B cell (primary cell): Measurements from ENCODE around the gene SLC35G6. TPM values are rescaled to one million over a fixed set of nuclear protein-coding genes. Genes with fewer than 3 reads are reported as not detected.

Experiments used
- ATAC-seq: fragments of 200-7000 bp; cut with Tn5 transposase; one replicate; pipeline ENCODE4 v1.10.0; 2021; ENCODE audit warnings: low read depth, mild to moderate bottlenecking, moderate number of reproducible peaks, moderate library complexity
- CTCF ChIA-PET: fragments of 350-600 bp; sonication (Branson Sonifier 250); formaldehyde crosslinking; loops from one replicate; lab custom pipeline; 2021; ENCODE audit warnings: antibody characterized with exemption, inconsistent platforms; lab: Charles Lee
- POLR2A ChIA-PET: fragments of 350-600 bp; sonication (Branson Sonifier 250); formaldehyde crosslinking; loops from one replicate; lab custom pipeline; 2021; ENCODE audit warnings: antibody characterized with exemption; lab: Charles Lee
- DNase-seq: peaks from one replicate; pipeline ENCODE4 v3.0.0; 2013
- H2AFZ ChIP-seq: 2 replicates; pipeline ENCODE4 v1.6.1; 2012; ENCODE audit warnings: mild to moderate bottlenecking, low read depth, low read length; ENCODE audit not compliant: insufficient read depth, poor library complexity, severe bottlenecking
- H3K27ac ChIP-seq, 2 donors: 1 replicate in 1 of 2; 2 replicates in 1 of 2; pipeline ENCODE4 v1.5.1; 2012 to 2013; ENCODE audit warnings: low read length in 2 of 2, mild to moderate bottlenecking in 2 of 2, moderate library complexity in 1 of 2
- H3K27me3 ChIP-seq, 4 experiments: fragments of 200-600 bp in 1 of 4; sonication (generic) in 1 of 4; replicated peaks in 1 of 4; 1 replicate in 2 of 4; 2 replicates in 2 of 4; pipeline versions ENCODE4 v1.6.1 to v1.7.0; 2013 to 2016; ENCODE audit warnings: low read length in 3 of 4, mild to moderate bottlenecking in 2 of 4, mixed read lengths in 1 of 4, moderate library complexity in 1 of 4; ENCODE audit not compliant: insufficient read depth in 4 of 4, control insufficient read depth in 3 of 4; ENCODE audit errors: control extremely low read depth in 1 of 4
- H3K36me3 ChIP-seq, 2 experiments: replicated peaks in 1 of 2; 1 replicate in 1 of 2; 2 replicates in 1 of 2; pipeline versions ENCODE4 v1.6.1 to v1.7.1; 2013; ENCODE audit warnings: low read length in 1 of 2; ENCODE audit not compliant: insufficient read depth in 2 of 2, control insufficient read depth in 1 of 2; ENCODE audit errors: control extremely low read depth in 1 of 2, extremely low read depth in 1 of 2
- H3K4me1 ChIP-seq, 2 donors: fragments of 200-600 bp in 1 of 2; sonication (generic) in 1 of 2; 1 replicate in 1 of 2; 2 replicates in 1 of 2; pipeline versions ENCODE4 v1.5.1 to v1.6.1; 2013 to 2017; ENCODE audit warnings: low read length in 2 of 2; ENCODE audit not compliant: control insufficient read depth in 2 of 2, insufficient read depth in 2 of 2
- H3K4me2 ChIP-seq: replicated peaks from 2 replicates; pipeline ENCODE3; 2012; ENCODE audit warnings: mild to moderate bottlenecking, low read depth, low read length; ENCODE audit not compliant: poor library complexity, severe bottlenecking
- H3K4me3 ChIP-seq, 5 experiments: fragments of 200-600 bp in 1 of 5; sonication (generic) in 1 of 5; 1 replicate in 3 of 5; 2 replicates in 2 of 5; pipeline versions ENCODE4 v1.5.1 to v1.7.0; 2011 to 2016; ENCODE audit warnings: low read length in 4 of 5, mild to moderate bottlenecking in 4 of 5, low read depth in 2 of 5, control low read depth in 1 of 5, moderate library complexity in 1 of 5; ENCODE audit not compliant: insufficient read depth in 1 of 5; ENCODE audit errors: control extremely low read depth in 1 of 5, extremely low read depth in 1 of 5
- H3K79me2 ChIP-seq: fragments of 200-600 bp; sonication (generic); one replicate; pipeline ENCODE4 v1.6.0; 2016; ENCODE audit warnings: low read length; ENCODE audit not compliant: control insufficient read depth, insufficient read depth
- H3K9ac ChIP-seq: fragments of 200-600 bp; sonication (generic); 2 replicates; pipeline ENCODE4 v1.6.1; 2017; ENCODE audit warnings: mild to moderate bottlenecking, low read length, moderate library complexity
- H3K9me3 ChIP-seq, 3 donors: one replicate each; pipeline versions ENCODE4 v1.6.1 to v1.7.1; 2013; ENCODE audit warnings: low read length in 2 of 3; ENCODE audit not compliant: control insufficient read depth in 2 of 3, insufficient read depth in 1 of 3; ENCODE audit errors: control extremely low read depth in 1 of 3
- H4K20me1 ChIP-seq: 2 replicates; pipeline ENCODE4 v1.6.0; 2012; ENCODE audit warnings: mild to moderate bottlenecking, low read length; ENCODE audit not compliant: insufficient read depth, control insufficient read depth, poor library complexity, severe bottlenecking
- H3K27ac Mint-ChIP-seq: one replicate; pipeline ENCODE4 v1.8.0; 2021; ENCODE audit warnings: mixed read lengths
- H3K27me3 Mint-ChIP-seq: one replicate; pipeline ENCODE4 v1.8.0; 2021; ENCODE audit warnings: mixed read lengths
- H3K4me1 Mint-ChIP-seq: one replicate; pipeline ENCODE4 v1.8.0; 2021; ENCODE audit warnings: mixed read lengths
- H3K4me3 Mint-ChIP-seq: one replicate; pipeline ENCODE4 v1.8.0; 2021; ENCODE audit warnings: mixed read lengths
- H3K9me3 Mint-ChIP-seq: one replicate; pipeline ENCODE4 v1.8.0; 2022; ENCODE audit warnings: mixed read lengths; ENCODE audit not compliant: insufficient read depth
- EZH2 ChIP-seq: IDR thresholded peaks from 2 replicates; pipeline ENCODE4 v1.6.1; 2012; ENCODE audit warnings: borderline replicate concordance, low read depth, mild to moderate bottlenecking, moderate library complexity, low read length; ENCODE audit not compliant: insufficient read depth, poor library complexity, severe bottlenecking
- WGBS: methylation state at CpG from one replicate; pipeline ENCODE4 v1.1.5; 2013; ENCODE audit warnings: missing lambda C conversion rate; ENCODE audit not compliant: insufficient coverage; 5-methylcytosine and 5-hydroxymethylcytosine counted together
- intact Hi-C: fragments of 100-400 bp; cut with micrococcal nuclease; formaldehyde crosslinking; loops from one replicate; pipeline ENCODE4 v1.10.0; 2022
- polyA plus RNA-seq: library from polyadenylated mRNA; depleted of rRNA; stranded (reverse); fragments of >200 nt; gene quantifications from 2 replicates; pipeline ENCODE4 v1.2.3, GENCODE V29; 2012
- total RNA-seq, 2 donors: library from RNA; stranded (reverse); fragments of 120-200 nt in 1 of 2; gene quantifications; 1 replicate in 1 of 2; 2 replicates in 1 of 2; pipeline versions ENCODE4 v1.2.3 to v1.2.4, GENCODE V29; 2013 to 2022
- TF ChIP-seq, protein P1 (sequence below): fragments of 200-600 bp; IDR thresholded peaks from one replicate; pipeline ENCODE4 v1.8.0; 2022; ENCODE audit warnings: antibody characterized with exemption, mild to moderate bottlenecking

The SLC35G6 gene
- total and polyA plus RNA-seq, 2 donors (not counting 1 experiment from before 2014, with no cell fraction given) = 0.04 to 0.30 TPM

DNA sequence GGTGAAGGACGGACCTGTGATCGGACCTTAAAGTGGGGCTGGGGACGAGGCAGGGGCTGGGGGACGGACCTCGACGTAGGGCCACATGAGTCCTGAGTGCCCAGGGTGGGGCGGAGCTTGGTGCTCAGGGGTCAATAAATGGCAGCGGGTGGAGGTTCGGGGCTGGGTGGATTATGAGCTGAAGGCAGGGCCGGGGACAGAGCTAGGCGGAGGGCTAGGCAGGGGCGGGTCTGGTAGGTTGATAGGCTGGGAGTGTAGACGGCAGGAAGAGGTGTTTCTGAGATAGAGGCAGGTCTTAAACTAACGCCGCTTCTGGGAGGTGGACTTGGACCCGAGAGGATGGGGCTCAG, 35.7 kb upstream of the SLC35G6 start:
- peaks cover 0 to 71% (median 48%) of the 10 kb centered on the region in 4 experiments for H3K27me3 ChIP-seq
- no peaks in the 10 kb centered on the region for H3K36me3 ChIP-seq
- no peaks in the 10 kb centered on the region for H3K79me2 ChIP-seq
- TF ChIP-seq EZH2 = no peak
- TF ChIP-seq, protein P1, sequence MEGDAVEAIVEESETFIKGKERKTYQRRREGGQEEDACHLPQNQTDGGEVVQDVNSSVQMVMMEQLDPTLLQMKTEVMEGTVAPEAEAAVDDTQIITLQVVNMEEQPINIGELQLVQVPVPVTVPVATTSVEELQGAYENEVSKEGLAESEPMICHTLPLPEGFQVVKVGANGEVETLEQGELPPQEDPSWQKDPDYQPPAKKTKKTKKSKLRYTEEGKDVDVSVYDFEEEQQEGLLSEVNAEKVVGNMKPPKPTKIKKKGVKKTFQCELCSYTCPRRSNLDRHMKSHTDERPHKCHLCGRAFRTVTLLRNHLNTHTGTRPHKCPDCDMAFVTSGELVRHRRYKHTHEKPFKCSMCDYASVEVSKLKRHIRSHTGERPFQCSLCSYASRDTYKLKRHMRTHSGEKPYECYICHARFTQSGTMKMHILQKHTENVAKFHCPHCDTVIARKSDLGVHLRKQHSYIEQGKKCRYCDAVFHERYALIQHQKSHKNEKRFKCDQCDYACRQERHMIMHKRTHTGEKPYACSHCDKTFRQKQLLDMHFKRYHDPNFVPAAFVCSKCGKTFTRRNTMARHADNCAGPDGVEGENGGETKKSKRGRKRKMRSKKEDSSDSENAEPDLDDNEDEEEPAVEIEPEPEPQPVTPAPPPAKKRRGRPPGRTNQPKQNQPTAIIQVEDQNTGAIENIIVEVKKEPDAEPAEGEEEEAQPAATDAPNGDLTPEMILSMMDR = no peak
- peak overlapping the region in 3 of 5 experiments; percentile 41 to 53 (median 44) for H3K4me3 ChIP-seq
- peaks cover 2% of the 10 kb centered on the region for H4K20me1 ChIP-seq
- Mint-ChIP-seq H3K4me1 (peaks cover 23% of the 10 kb centered on the region), H3K27ac (peak overlapping the region; percentile 15), H3K27me3 (peaks cover 69% of the 10 kb centered on the region), H3K9me3 (no peaks in the 10 kb centered on the region), H3K4me3 (peak overlapping the region; percentile 84)
- intact Hi-C loops = no loop called here
- H3K9ac ChIP-seq = peak overlapping the region; percentile 53
- DNase-seq (peak; percentile 53), ATAC-seq (peak; percentile 59)
- ChIA-PET CTCF (interaction anchor here (0.6 to 3.8 kb wide), 6 partner anchors 9 to 115 kb away, joined by 3 to 17 read pairs (median 4); partner anchors contain the start of genes SENP3 and TMEM102), POLR2A (interaction anchor here (0.6 to 0.9 kb wide), 3 partner anchors 9 to 366 kb away, joined by 3 to 4 read pairs (median 3); partner anchors contain the start of gene CLEC10A)
- peaks cover 0 to 22% (median 0%) of the 10 kb centered on the region in 3 donors for H3K9me3 ChIP-seq
- no peak overlapping the region for H3K27ac ChIP-seq
- H3K4me1 ChIP-seq = peaks cover 27 to 34% of the 10 kb centered on the region in 2 donors
- peak overlapping the region; percentile 47 for H2AFZ ChIP-seq
- WGBS = 6% methylated on average over 14 of the region's 16 CpGs
- peak overlapping the region; percentile 87 for H3K4me2 ChIP-seq

DNA sequence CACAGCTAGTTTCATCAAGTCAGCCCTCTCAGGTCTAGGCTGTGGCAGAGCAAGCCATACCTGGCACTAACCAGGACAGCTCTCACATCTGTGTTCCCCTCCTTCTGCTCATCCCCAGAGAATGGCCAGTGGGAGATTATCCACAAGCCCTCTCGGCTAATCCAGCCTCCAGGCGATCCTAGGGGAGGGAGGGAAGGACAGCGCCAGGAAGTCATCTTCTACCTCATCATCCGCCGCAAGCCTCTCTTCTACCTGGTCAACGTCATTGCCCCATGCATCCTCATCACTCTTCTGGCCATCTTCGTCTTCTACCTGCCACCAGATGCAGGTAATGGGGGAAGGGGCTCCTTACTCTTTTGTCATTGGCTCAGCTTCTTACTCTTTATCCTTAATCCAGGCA, 32.8 kb upstream of the SLC35G6 start:
- no CpG with 5 or more reads among the region's 7 CpGs for WGBS

More for the DNA sequence above, 32.8 kb upstream of the SLC35G6 start:
- Histone ChIP-seq H3K9ac (no peak overlapping the region), H3K79me2 (no peaks in the 10 kb centered on the region), H3K36me3 (no peaks in the 10 kb centered on the region), H2AFZ (no peak overlapping the region), H3K4me1 (peaks cover 23 to 27% of the 10 kb centered on the region in 2 donors), H4K20me1 (no peaks in the 10 kb centered on the region), H3K4me3 (no peak overlapping the region), H3K4me2 (no peak overlapping the region), H3K9me3 (peaks cover 0 to 15% (median 0%) of the 10 kb centered on the region in 3 donors), H3K27me3 (peaks cover 0 to 43% (median 35%) of the 10 kb centered on the region in 4 experiments), H3K27ac (no peak overlapping the region)
- intact Hi-C loops = no loop called here
- Mint-ChIP-seq H3K4me1 (peaks cover 22% of the 10 kb centered on the region), H3K4me3 (no peak overlapping the region), H3K27ac (no peak overlapping the region), H3K9me3 (no peaks in the 10 kb centered on the region), H3K27me3 (peaks cover 43% of the 10 kb centered on the region)
- ChIA-PET POLR2A (no interaction called here), CTCF (interaction anchor here (0.6 to 0.7 kb wide), 2 partner anchors 77 to 214 kb away, joined by 3 read pairs; partner anchors contain the start of gene DVL2)
- no peak for TF ChIP-seq EZH2
- TF ChIP-seq, protein P1 = no peak
- DNase-seq (no peak), ATAC-seq (no peak)
